ENCODE measurements around the gene HSPB2. TPM values are rescaled to one million over a fixed set of nuclear protein-coding genes. Genes with fewer than 3 reads are reported as not detected.

Gene HSPB2
- total and polyA plus RNA-seq, 2 donors (not counting 1 experiment from before 2014, with no cell fraction given): not detected

GRCh38 chr11:111957663-111958444, 45.3 kb downstream of the HSPB2 start:
- Mint-ChIP-seq H3K4me1 (no peaks in the 10 kb centered on the region), H3K4me3 (no peak overlapping the region), H3K27me3 (peaks cover 4% of the 10 kb centered on the region), H3K9me3 (ENCODE audit: insufficient read depth) (no peaks in the 10 kb centered on the region), H3K27ac (no peak overlapping the region)
- Histone ChIP-seq H3K36me3 (replicated peaks in 1 of 2; ENCODE audit: control extremely low read depth in 1 of 2, control insufficient read depth in 1 of 2, extremely low read depth in 1 of 2, insufficient read depth in 2 of 2, low read length in 1 of 2) (no peaks in the 10 kb centered on the region), H2AFZ (ENCODE audit: insufficient read depth, low read depth, low read length, poor library complexity, severe bottlenecking) (no peak overlapping the region), H3K4me3 (ENCODE audit: control extremely low read depth in 1 of 5, extremely low read depth in 1 of 5, insufficient read depth in 1 of 5, low read depth in 2 of 5, low read length in 4 of 5) (no peak overlapping the region), H3K27ac (ENCODE audit: low read length in 2 of 2) (no peak overlapping the region), H3K4me1 (ENCODE audit: control insufficient read depth in 2 of 2, insufficient read depth in 2 of 2, low read length in 2 of 2) (no peaks in the 10 kb centered on the region), H3K27me3 (replicated peaks in 1 of 4; ENCODE audit: control extremely low read depth in 1 of 4, control insufficient read depth in 3 of 4, insufficient read depth in 4 of 4, low read length in 3 of 4) (no peaks in the 10 kb centered on the region), H3K9ac (ENCODE audit: low read length) (no peak overlapping the region), H4K20me1 (ENCODE audit: control insufficient read depth, insufficient read depth, low read length, poor library complexity, severe bottlenecking) (no peaks in the 10 kb centered on the region), H3K9me3 (ENCODE audit: control extremely low read depth in 1 of 3, control insufficient read depth in 2 of 3, insufficient read depth in 1 of 3, low read length in 2 of 3) (peaks cover 0 to 6% (median 0%) of the 10 kb centered on the region in 3 donors), H3K79me2 (ENCODE audit: control insufficient read depth, insufficient read depth, low read length) (no peaks in the 10 kb centered on the region), H3K4me2 (replicated peaks; ENCODE audit: low read depth, low read length, poor library complexity, severe bottlenecking) (no peak overlapping the region)
- DNase-seq (no peak), ATAC-seq (ENCODE audit: low read depth) (no peak)
- no peak for TF ChIP-seq EZH2 (IDR thresholded peaks at IDR 0.05; ENCODE audit: borderline replicate concordance, insufficient read depth, low read depth, low read length, poor library complexity, severe bottlenecking)
- TF ChIP-seq CTCF (IDR thresholded peaks at IDR 0.05): no peak
- intact Hi-C loops (cut with micrococcal nuclease): no loop called here
- CTCF ChIA-PET: interaction anchor here (1.1 kb wide), 1 partner anchor 26 kb away, joined by 5 read pairs; no protein-coding TSS in a partner anchor
- POLR2A ChIA-PET: no interaction called here
- 91% methylated on average over 12 of the region's 12 CpGs for WGBS (ENCODE audit: insufficient coverage)

- H3K4me2 ChIP-seq (replicated peaks; ENCODE audit: low read depth, low read length, poor library complexity, severe bottlenecking): no peak overlapping the region
These were observed 48.4 kb downstream of the HSPB2 start for GRCh38 chr11:111960916-111961315.

More at GRCh38 chr11:111960916-111961315, 48.4 kb downstream of the HSPB2 start:
- intact Hi-C loops (cut with micrococcal nuclease): no loop called here
- no peaks in the 10 kb centered on the region for H4K20me1 ChIP-seq (ENCODE audit: control insufficient read depth, insufficient read depth, low read length, poor library complexity, severe bottlenecking)
- WGBS (ENCODE audit: insufficient coverage): 87% methylated on average over 5 of the region's 5 CpGs
- no peak overlapping the region for H3K4me3 ChIP-seq (ENCODE audit: control extremely low read depth in 1 of 5, extremely low read depth in 1 of 5, insufficient read depth in 1 of 5, low read depth in 2 of 5, low read length in 4 of 5)
- no peak for TF ChIP-seq CTCF (IDR thresholded peaks at IDR 0.05)
- TF ChIP-seq EZH2 (IDR thresholded peaks at IDR 0.05; ENCODE audit: borderline replicate concordance, insufficient read depth, low read depth, low read length, poor library complexity, severe bottlenecking): no peak
- H3K9me3 ChIP-seq (ENCODE audit: control extremely low read depth in 1 of 3, control insufficient read depth in 2 of 3, insufficient read depth in 1 of 3, low read length in 2 of 3): peaks cover 0 to 6% (median 0%) of the 10 kb centered on the region in 3 donors
- Mint-ChIP-seq H3K4me3 (no peak overlapping the region), H3K27me3 (peaks cover 4% of the 10 kb centered on the region), H3K27ac (no peak overlapping the region), H3K9me3 (ENCODE audit: insufficient read depth) (no peaks in the 10 kb centered on the region), H3K4me1 (no peaks in the 10 kb centered on the region)
- DNase-seq (no peak), ATAC-seq (ENCODE audit: low read depth) (no peak)
- ChIA-PET CTCF (interaction anchor here (1.0 kb wide), 1 partner anchor 29 kb away, joined by 3 read pairs; no protein-coding TSS in a partner anchor), POLR2A (no interaction called here)
- H3K9ac ChIP-seq (ENCODE audit: low read length): no peak overlapping the region
- no peaks in the 10 kb centered on the region for H3K36me3 ChIP-seq (replicated peaks in 1 of 2; ENCODE audit: control extremely low read depth in 1 of 2, control insufficient read depth in 1 of 2, extremely low read depth in 1 of 2, insufficient read depth in 2 of 2, low read length in 1 of 2)
- no peaks in the 10 kb centered on the region for H3K27me3 ChIP-seq (replicated peaks in 1 of 4; ENCODE audit: control extremely low read depth in 1 of 4, control insufficient read depth in 3 of 4, insufficient read depth in 4 of 4, low read length in 3 of 4)
- no peaks in the 10 kb centered on the region for H3K4me1 ChIP-seq (ENCODE audit: control insufficient read depth in 2 of 2, insufficient read depth in 2 of 2, low read length in 2 of 2)
- no peak overlapping the region for H2AFZ ChIP-seq (ENCODE audit: insufficient read depth, low read depth, low read length, poor library complexity, severe bottlenecking)
- no peak overlapping the region for H3K27ac ChIP-seq (ENCODE audit: low read length in 2 of 2)
- H3K79me2 ChIP-seq (ENCODE audit: control insufficient read depth, insufficient read depth, low read length): no peaks in the 10 kb centered on the region
